ENCODE measurements around the gene OXER1.

Gene OXER1

DNA sequence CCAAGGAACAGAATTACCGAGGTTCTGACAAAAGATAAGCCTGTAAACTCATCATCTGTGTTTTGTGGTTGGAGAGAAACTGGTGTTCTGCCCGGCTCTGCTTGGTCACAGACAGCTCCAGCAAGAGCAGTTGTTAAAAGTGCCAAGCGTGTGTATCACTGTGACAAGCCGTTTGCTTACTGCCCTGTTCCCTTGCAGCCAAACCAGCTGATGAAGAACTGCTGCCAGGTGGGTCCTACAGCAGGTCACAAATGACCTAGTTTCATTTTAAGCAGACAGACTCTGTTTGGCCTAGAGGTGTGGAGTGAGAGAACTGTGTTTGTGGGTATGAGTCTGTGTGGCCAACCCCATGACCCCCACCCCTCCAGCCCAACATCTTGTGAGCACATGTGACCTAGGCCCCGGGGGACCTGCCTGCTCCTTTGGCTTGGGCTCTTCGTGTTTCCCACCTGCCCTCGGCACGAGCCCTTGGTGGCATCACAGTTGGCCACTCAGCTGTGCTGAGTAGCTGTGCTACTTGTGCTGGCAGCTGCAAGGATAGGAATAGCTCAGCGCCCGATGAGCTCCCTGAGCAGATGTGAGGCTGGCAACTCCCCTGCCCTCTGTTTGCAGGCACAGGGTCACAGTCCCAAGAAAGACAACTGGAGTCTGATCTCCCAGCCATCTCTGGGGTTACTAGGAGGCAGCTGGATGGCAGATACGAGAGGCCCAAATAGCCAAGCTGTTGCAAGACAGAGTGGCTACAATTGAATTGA, 9.7 kb downstream of the OXER1 start:
- Histone ChIP-seq H3K36me3 (ENCODE audit: insufficient read depth, low read length) (no peaks in the 10 kb centered on the region), H3K9ac (ENCODE audit: insufficient read length) (no peak overlapping the region), H3K4me3 (no peak overlapping the region), H3K27ac (no peak overlapping the region), H3K9me3 (ENCODE audit: low read depth, low read length) (no peaks in the 10 kb centered on the region)
- DNase-seq (ENCODE audit: low read depth, low spot score), result no peak
- no peak for TF ChIP-seq POLR2AphosphoS5 (IDR thresholded peaks at IDR 0.05; ENCODE audit: borderline replicate concordance, low read depth, low read length)
- no peak for TF ChIP-seq EZH2 (IDR thresholded peaks at IDR 0.05)
- no peak for TF ChIP-seq FOXP2 (optimal IDR thresholded peaks at IDR 0.05; ENCODE audit: control extremely low read depth, extremely low read length, insufficient read depth)

DNA sequence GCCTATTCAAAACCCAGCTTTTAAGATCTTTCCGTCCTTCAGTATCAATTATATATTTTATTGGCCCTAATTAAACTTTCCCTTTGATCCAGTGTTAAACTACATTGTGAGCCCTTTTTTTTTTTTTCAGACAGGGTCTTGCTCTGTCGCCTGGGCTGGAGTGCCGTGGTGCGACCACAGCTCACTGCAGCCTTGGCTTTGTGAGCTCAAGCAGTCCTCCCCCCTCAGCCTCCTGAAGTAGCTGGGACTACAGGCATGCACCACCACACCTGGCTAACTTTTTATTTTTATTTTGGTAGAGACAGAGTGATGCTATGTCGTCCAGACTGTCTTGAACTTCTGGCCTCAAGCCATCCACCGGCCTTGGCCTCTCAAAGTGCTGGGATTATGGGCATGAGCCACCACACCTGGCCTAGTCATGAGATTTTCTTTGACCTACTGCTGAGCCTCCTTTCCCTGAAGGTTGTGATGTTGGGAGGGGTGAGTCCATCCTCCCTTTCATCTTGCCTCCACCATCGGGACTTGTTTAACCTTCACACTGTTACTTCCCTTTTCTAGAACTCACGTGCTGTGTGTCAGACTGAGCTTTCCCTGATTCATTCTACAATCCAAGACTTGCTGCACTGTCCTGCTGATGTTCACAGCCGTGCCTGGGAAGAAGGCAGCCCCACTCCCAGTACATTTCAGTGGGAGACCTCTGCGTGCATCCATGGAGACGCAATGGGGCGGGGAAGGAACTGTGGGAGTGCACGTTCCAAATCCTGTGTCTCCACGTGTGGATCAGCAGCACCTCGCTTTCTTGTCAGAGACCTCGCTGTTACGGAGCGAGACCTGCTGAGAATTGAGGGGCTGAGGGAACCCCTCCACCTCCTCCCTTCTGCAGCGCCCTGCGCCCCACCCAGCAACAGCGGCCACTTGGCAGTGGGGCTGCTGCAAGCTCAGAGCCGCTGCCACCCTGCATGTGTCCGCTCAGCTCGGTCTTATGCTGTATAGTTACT, 10.8 kb downstream of the OXER1 start:
- no peak for TF ChIP-seq POLR2AphosphoS5 (IDR thresholded peaks at IDR 0.05; ENCODE audit: borderline replicate concordance, low read depth, low read length)
- no peak overlapping the region for H3K9ac ChIP-seq (ENCODE audit: insufficient read length)
- H3K9me3 ChIP-seq (ENCODE audit: low read depth, low read length), result no peaks in the 10 kb centered on the region
- H3K27ac ChIP-seq, result no peak overlapping the region
- DNase-seq (ENCODE audit: low read depth, low spot score), result no peak
- H3K4me3 ChIP-seq, result no peak overlapping the region
- H3K36me3 ChIP-seq (ENCODE audit: insufficient read depth, low read length), result no peaks in the 10 kb centered on the region

- Histone ChIP-seq H3K9me3 (ENCODE audit: low read depth, low read length) (no peaks in the 10 kb centered on the region), H3K4me3 (no peak overlapping the region), H3K36me3 (ENCODE audit: insufficient read depth, low read length) (no peaks in the 10 kb centered on the region), H3K9ac (ENCODE audit: insufficient read length) (no peak overlapping the region), H3K27ac (no peak overlapping the region)
- TF ChIP-seq EZH2 (IDR thresholded peaks at IDR 0.05) (no peak), FOXP2 (optimal IDR thresholded peaks at IDR 0.05; ENCODE audit: control extremely low read depth, extremely low read length, insufficient read depth) (no peak), POLR2AphosphoS5 (IDR thresholded peaks at IDR 0.05; ENCODE audit: borderline replicate concordance, low read depth, low read length) (no peak)
- no peak for DNase-seq (ENCODE audit: low read depth, low spot score)
Measured at GRCh38 chr2:42752314-42752713, 11.6 kb downstream of the OXER1 start.

- no peaks in the 10 kb centered on the region for H3K9me3 ChIP-seq (ENCODE audit: low read depth, low read length)
- H3K27ac ChIP-seq, result no peak overlapping the region
- TF ChIP-seq POLR2AphosphoS5 (IDR thresholded peaks at IDR 0.05; ENCODE audit: borderline replicate concordance, low read depth, low read length) (no peak), FOXP2 (optimal IDR thresholded peaks at IDR 0.05; ENCODE audit: control extremely low read depth, extremely low read length, insufficient read depth) (no peak), EZH2 (IDR thresholded peaks at IDR 0.05) (no peak)
- DNase-seq (ENCODE audit: low read depth, low spot score), result no peak
- H3K9ac ChIP-seq (ENCODE audit: insufficient read length), result no peak overlapping the region
- no peaks in the 10 kb centered on the region for H3K36me3 ChIP-seq (ENCODE audit: insufficient read depth, low read length)
- H3K4me3 ChIP-seq, result no peak overlapping the region
Measured at GRCh38 chr2:42748840-42749239, 15.1 kb downstream of the OXER1 start.

DNA sequence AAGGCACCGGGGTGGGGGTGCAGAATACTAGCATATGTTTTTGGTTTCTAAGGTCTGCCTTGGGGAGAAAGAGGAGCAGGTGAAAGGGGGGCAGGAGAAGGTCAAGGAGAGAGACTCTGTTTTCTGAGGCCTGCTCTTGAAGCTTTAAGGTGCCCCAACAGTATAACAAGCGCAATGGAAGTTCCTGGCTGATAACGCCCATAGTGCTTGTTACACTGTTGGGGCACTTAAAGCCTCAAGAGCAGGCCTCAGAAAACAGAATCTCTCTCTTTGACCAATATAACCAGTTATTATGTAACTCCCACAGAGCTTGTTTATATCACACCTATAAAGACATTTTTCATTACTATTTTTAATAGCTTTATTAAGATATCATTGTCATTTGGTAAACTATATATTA, 16.5 kb downstream of the OXER1 start:
- Histone ChIP-seq H3K9ac (ENCODE audit: insufficient read length) (no peak overlapping the region), H3K36me3 (ENCODE audit: insufficient read depth, low read length) (no peaks in the 10 kb centered on the region), H3K4me3 (no peak overlapping the region), H3K9me3 (ENCODE audit: low read depth, low read length) (no peaks in the 10 kb centered on the region), H3K27ac (no peak overlapping the region)
- no peak for DNase-seq (ENCODE audit: low read depth, low spot score)
- TF ChIP-seq EZH2 (IDR thresholded peaks at IDR 0.05) (no peak), POLR2AphosphoS5 (IDR thresholded peaks at IDR 0.05; ENCODE audit: borderline replicate concordance, low read depth, low read length) (no peak), FOXP2 (optimal IDR thresholded peaks at IDR 0.05; ENCODE audit: control extremely low read depth, extremely low read length, insufficient read depth) (no peak)

- Histone ChIP-seq H3K36me3 (ENCODE audit: insufficient read depth, low read length) (peaks cover 11% of the 10 kb centered on the region; the same call in 1 of the 2 replicates), H3K9ac (ENCODE audit: insufficient read length) (no peak overlapping the region), H3K4me3 (no peak overlapping the region), H3K27ac (no peak overlapping the region), H3K9me3 (ENCODE audit: low read depth, low read length) (no peaks in the 10 kb centered on the region)
- DNase-seq (ENCODE audit: low read depth, low spot score), result peak; percentile 5
- TF ChIP-seq FOXP2 (optimal IDR thresholded peaks at IDR 0.05; ENCODE audit: control extremely low read depth, extremely low read length, insufficient read depth) (no peak), EZH2 (IDR thresholded peaks at IDR 0.05) (no peak), POLR2AphosphoS5 (IDR thresholded peaks at IDR 0.05; ENCODE audit: borderline replicate concordance, low read depth, low read length) (no peak)
Measured at GRCh38 chr2:42744545-42745082, 19.3 kb downstream of the OXER1 start.

GRCh38 chr2:42743659-42743990, 20.3 kb downstream of the OXER1 start:
- TF ChIP-seq FOXP2 (optimal IDR thresholded peaks at IDR 0.05; ENCODE audit: control extremely low read depth, extremely low read length, insufficient read depth) (no peak), POLR2AphosphoS5 (IDR thresholded peaks at IDR 0.05; ENCODE audit: borderline replicate concordance, low read depth, low read length) (no peak), EZH2 (IDR thresholded peaks at IDR 0.05) (no peak)

More at GRCh38 chr2:42743659-42743990, 20.3 kb downstream of the OXER1 start:
- H3K36me3 ChIP-seq (ENCODE audit: insufficient read depth, low read length), result peaks cover 11% of the 10 kb centered on the region; the same call in 1 of the 2 replicates
- no peaks in the 10 kb centered on the region for H3K9me3 ChIP-seq (ENCODE audit: low read depth, low read length)
- H3K4me3 ChIP-seq, result no peak overlapping the region
- H3K27ac ChIP-seq, result no peak overlapping the region
- DNase-seq (ENCODE audit: low read depth, low spot score), result no peak
- no peak overlapping the region for H3K9ac ChIP-seq (ENCODE audit: insufficient read length)

Data from SK-N-MC (cell line).